ENCODE measurements around the gene ARL13B.
"Not testable (repeated sequence)": the region's sequence is repeated elsewhere in the genome, so short reads cannot be mapped to it uniquely, and the experiment has no call there.

ARL13B gene

DNA sequence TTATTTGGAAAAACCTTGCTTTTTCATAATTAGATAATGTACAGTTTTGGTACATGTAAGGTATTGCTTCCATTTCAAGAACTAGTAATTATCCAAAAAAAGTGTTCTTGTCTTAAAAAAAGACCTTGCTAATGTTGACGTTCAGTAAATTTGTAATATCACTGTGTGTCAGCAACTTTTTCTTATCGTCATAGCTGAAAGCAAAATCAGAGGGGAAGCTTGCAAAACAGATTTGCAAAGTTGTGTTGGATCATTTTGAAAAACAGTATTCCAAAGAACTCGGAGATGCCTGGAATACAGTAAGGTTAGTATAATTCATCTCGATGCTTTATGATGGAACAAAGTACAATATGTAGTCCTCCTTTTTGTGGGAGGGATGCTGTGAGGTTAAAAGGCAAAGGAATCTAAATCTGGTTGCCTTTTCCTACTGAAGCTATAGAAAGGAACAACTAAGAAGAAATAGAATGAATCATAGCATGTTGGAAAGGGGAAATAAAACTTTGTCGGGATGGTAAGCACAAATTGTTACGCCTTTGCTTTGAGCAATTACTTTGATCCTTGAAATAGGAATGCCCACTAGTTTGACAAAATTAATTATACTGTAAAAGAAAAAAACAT, 84.4 kb downstream of the ARL13B start:
- peak; percentile 68 for DNase-seq

DNA sequence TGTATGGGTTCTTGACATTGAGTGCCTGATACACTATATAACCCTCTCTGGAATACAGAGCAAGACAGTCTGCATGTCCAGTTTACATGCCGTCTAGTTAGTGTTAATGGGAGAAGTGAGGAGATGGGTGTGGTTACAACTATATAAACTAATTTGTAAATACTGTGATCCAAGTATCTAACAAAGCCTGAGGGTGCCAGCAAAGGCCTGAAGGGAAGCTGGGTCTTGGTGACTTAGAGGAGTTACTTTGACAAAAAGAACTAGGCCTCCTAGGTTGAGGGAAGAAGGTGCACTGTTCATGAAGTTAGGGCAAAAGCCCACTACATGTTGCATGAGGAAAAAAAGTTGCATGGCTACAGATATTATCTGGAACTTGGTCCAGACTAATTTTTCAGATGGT, 85.2 kb downstream of the ARL13B start:
- DNase-seq: no peak

DNA sequence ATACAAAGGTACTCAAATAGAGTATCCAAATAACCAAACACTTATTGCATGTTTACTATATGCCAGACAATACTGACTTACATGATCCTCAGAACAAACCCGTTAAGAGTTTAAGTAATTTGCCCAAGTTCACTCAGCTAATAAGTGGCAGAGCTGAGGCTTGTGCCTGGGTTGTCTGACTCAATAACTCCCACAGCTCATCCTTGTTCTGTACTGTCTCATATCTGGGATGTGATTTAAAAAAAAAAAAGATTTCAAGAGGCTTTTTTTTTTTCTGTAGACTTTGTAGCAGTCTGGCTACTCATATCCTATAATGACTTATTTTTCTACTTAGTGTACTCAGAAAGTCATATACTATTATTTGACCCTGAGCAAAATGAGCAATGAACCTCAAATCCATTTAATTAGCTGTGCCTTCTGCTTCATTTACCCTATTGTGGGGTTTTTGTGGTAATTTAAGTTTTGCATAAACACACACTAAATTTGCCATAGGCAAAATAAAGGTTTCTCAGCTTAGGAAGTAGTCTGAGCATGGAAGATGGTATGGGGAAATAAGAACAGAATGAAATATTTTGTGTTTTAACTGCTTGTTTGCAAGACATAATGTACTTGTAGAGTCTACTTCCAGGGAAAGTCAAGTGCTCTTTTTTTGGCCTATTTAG, 86.0 kb downstream of the ARL13B start:
- DNase-seq: peak; percentile 21

DNA sequence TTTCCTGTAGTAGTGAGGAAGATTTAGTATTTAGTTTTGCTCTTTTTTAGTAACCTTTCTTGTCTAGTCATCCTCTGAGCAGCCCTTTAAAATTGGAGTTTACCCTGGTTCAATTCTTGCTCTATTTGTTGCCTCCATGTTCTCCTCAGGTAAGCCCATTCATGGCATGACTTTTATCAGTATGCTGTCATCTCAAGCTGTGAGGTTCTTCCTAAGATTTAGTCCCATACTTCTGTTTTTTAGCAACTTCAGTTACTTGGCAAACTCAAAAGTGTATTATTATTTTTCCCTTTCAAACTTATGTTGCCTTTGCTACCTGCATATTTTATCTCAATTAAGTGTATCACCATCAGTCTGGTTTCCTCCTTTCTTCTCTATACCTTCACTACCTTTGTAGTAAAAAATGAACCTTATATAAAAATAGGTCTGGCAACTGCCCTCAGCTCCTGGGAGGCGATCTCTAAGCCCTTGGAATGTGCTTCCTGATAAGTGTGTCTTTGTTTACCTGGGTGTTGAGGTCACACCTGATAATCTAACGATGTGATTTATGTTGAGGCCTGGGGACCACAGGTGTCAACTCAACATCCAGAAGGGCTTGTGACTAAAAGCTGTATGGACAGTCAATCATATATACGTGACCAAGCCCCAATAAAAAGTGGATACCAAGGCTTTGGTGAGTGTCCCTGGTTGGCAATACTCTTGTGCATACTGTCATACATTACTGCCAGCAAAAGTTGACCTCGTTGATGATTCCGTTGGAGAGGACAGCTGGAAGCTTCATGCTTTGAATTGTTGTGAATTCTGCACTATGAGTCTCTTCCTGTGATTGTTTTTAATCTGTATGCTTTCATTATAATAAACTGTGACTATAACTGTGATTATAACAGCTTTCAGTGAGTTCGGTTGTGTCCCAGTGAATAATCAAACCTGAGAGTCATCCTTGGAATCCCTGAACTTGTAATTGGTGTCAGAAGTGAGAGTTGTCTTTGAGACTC, 86.8 kb downstream of the ARL13B start:
- DNase-seq: no peak

DNA sequence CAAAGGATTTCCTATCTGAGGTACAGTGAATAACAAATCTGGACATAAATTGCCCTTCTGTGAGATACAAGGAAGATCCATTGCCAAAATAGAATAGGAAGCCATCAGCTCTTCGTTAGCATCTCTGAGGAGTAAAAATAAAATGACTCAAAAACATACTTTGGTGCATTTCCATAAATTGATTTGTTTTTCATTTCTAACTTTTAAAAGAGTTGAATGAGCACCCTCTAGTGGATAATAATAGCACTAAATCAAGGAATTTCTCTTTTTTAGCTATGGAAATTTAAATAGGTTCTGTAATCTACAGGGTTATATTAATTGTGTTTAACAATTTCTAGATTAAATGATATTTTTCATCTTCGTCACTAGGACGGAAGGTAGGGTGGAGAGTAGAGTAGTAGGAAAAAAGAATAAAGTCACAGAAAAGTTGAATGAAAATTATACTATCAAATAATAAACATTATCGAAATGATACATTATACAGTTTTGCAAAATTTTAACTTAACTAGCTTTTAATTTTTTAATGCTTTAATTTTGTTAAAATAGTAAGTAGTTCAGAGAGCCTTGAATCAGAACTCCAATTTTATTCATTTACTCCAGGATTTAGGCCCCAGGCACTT, 89.3 kb downstream of the ARL13B start:
- peak; percentile 48 for DNase-seq

DNA sequence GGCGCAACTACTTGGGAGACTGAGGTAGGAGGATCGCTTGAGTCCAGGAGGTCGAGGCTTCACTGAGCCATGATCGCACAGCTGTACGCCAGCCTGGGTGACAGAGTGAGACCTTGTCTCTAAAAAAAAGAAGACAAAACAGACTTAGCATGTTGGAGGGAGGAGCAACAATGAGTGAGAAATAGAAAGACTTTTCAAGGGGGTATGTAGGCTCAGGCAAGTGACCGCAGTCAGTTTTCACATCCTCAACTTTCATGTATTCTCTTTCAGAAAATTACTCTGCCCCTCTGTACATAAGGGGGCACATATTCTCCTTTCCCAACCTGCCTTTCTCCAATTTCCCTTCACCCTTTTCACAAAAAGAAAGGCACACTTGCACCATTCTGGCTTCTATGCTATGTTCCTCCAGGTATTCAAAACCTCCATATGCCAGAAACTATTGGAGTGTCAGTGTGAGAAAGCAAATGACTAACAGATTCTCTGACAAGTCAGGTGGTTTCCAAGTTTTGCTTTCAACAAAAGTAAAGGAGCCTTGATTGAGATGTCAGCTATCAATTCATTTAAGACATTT, 90.5 kb downstream of the ARL13B start:
- no peak for DNase-seq

DNA sequence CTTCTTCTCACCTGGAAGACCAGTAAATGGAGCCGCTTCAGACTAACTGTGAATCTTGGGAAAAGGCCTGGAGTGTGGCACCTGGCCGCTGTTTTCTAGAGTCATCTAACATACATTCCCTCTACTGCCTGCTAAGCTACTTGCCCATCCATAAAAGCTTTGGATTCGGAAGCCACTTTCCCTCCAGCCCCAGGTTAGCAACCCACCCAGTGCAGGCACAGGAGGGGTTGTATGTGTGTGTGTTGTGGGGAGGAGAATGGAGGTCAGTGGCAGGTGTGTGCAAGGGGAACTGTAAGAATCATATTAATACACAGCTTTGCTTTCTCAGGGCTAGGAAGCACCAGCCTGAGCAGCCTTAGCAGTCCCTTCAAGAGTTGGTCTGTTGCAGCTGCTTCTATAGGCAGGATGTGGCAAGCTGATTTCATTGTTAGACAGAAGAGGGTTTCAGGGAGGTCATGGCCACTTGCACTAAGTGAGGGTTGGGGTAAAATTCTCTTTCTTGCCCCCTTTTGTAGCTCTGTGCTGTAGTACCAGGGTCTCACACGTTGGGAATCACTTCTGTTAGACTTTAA, 91.8 kb downstream of the ARL13B start:
- DNase-seq: no peak

DNA sequence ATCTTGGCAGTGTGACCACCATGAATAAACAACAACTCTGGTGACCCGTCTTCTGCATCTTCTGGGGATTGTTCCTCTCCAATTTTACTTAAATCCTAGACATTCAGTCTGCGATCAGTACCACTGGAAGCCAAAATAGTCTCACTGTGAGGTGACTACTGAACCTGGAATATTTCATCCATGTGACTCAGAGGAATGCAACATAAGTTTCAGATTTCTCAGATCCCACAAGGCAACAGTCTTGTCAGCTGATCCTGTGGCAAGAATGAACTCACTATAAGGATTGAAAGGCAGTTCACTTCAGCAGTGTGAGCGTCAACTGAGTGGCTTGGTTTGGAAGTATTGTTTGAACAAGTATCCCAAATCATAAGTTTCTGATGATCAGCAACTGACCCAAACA, 96.1 kb downstream of the ARL13B start:
- DNase-seq: no peak

DNA sequence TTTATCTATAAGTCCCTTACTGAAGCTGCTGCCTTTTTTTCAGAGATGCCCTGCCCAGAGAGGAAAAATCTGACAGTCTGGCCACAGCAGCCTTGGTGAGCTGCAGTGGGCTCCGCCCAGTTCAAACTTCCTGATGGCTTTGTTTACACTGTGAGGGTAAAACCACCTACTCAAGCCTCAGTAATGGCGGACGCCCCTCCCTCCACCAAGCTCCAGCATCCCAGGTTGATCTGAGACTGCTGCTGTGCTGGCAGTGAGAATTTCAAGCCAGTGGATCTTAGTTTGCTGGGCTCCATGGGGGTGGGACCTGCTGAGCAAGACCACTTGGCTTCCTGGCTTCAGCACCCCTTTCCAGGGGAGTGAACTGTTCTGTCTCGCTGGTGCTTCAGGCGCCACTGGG, 100.6 kb downstream of the ARL13B start:
- not testable (repeated sequence) for DNase-seq

DNA sequence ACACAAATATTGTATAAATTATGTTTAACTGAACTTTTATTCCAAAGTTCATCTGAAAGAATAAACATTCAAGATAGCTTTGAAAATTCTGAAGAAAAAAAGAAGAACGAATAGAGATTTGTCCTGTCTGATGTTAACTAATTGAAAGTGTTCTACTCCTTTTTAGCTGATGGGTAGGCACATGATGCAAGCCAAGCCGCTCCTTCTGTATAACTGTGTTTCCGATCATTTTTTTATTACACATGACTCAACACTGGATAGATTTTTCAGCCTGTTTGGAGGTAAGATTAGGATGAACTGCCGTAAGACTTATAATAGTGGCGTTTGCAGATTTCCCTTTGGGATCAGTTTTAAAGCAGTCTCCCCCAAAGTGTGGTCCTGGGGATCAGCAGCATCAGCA, 101.9 kb downstream of the ARL13B start:
- no peak for DNase-seq

DNA sequence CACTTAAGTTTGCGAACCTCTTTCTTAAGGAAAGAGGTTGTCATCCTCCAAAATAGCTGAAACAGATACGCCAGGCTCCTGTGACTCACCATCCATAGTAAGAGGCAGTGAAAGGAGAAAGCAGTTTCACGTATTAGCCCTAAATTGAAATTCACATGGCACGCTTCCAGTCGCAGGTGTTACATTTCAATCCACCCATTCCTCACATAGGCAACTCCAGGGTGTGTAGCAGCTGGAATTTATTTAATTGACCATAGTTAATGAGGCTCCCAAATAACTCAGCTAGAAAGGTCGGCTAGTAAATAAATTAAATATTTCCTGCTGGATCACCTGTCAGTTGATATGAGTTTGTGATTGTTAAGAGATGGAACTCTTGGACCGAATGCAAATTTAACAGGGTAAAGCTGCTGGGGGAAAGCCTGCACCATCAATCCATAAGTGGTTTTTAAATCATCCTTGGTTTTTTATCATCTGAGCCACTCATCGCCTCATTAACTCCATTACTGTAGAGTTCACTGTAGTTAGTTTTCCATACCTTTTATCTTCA, 102.5 kb downstream of the ARL13B start:
- DNase-seq: no peak

DNA sequence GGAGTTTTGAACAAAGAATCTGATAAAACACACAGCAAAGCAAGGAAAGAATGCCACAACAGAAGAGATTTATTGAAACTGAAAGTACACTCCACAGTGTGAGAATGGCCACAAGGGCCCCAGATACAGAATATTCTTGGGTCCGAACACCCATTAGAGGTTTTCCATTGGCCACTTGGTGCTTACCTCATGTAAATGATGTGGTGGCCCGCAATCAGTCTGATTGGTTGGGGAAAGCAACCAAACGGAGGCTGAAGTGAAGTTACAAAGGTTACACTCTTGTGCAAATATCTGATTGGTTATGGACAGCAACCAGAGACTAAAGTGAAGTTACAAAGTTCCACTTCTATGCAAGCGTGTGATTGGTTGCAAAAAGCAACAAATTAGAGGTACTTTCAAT, 103.3 kb downstream of the ARL13B start:
- DNase-seq: no peak

DNA sequence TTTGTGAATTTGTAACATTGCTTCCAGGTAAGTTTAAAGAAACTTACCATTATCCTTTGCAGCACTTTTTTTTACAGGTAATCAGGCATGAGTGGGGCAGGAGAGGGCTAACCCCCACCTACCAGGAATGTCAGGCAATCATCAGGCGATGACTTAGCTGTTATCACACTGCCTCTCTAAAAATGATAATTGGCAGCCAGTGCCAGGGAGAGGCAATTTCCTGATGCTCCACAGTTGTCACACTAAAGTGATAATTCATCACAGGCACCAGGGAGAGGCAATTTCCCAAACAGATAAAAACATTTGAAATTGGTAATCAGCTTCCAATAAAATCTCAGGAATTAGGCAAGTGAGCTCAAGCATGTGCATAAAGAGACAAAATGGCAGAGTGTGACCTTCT, 109.2 kb downstream of the ARL13B start:
- DNase-seq: no peak

DNA sequence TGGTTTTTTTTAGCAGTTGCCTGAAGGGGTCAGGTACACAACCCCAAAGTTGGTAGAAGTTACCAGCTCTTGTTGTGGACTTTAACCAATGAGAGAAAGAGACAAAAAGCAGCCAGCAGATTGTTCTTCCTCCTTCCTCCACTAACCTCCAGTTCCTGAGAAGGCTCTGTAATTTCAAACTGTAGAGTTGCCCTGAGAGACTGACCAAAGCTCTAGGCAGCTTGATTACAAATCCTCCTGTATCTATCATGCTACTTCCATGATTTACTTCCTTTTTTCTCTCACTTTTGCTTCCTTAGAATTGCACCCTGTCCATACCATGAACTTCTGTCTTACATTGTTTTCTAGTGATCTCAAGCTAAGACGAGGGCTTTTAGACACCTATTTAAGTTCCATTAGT, 112.1 kb downstream of the ARL13B start:
- peak; percentile 49 for DNase-seq

DNA sequence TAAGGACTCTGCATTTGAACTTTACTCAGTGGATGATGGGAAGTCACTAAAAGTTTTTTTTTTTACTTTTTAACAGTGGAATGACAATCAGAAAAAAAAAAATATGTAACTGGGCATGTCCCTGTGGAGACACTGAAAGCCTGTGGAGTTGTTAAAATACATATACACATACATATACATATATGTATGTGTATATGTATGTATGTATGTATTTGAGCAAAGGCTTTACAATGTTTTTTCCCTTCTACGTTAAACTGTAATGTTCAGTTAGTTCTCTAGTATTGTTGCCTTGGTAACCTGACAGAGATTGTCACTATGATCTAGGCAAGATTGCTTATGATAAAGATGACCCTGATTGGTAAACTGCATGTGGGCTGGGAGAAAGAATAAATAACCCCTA, 113.2 kb downstream of the ARL13B start:
- DNase-seq: no peak

DNA sequence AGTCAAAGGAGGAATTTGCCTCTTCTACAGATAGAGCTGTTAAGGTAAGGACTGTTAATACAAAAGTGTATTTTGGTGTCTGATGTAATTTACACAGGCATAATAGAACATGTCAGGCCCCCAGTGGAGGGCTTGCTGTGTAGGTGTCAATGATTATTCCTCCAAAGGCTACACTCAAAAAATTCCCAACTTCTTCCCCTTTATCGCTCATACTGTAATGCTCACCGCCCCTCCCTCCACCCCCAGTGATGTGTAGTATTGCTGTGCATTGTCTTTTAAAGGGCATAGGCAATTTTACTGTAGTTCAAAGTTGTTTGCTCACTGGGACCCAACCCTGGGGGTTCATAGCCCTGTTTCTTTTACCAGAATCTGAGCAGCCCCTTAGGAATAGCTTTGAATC, 115.2 kb downstream of the ARL13B start:
- DNase-seq: peak; percentile 37

DNA sequence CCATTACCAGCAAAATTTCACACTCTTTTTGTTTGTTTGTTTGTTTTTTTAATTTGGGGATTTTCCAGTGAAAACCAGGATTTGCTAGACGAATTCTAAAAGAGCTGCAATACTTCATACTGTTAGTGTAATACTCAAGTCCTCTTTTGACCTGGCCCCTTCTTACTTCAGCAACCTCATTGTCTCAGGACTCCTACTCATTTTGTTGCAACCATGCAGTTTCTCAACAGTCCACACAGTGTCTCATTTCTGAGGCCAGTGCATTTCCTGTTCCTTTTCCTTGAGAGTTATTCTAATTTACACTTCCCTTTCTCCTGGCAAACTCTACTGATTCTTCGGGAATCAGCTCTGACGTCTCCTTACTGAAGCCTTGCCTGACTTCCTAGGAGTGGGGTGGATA, 118.5 kb downstream of the ARL13B start:
- peak; percentile 87 for DNase-seq

DNA sequence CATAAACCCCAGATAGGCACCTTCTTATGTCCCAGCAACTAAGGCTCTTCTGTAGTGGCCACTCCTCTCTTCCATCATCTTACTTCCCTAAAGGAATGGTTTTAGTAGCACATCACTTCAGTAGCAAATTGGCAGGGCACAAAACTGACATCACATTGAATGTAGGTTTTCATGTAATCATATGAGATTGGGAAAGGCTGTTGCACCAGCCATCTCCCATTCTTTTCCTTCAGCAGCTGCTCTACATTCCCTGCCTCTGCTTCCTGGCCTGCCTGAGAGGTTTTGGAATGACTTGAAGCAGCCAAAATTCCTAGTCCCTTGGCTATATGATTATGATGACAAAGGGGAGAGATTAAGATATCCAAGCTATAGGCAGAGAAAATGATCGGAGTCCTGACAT, 119.4 kb downstream of the ARL13B start:
- peak; percentile 9 for DNase-seq

DNA sequence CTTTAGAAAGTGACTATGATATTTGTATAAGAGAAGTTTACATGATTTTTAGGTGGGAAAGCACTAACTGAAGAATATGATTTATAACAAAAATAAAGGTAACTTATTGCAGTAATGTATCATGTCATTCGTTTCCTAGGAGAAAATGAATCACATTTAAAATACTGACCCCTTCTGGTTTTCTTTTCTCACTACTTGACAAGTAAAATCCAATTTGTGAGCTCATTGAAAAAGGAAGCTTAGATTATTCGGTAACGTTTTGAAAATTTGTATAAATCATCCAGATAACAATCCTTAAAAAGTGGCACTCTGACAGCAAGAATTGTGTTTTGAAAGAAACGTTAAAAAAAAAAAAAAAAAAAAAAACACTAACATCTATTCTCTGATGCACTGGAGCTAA, 121.9 kb downstream of the ARL13B start:
- DNase-seq: peak; percentile 20

Measured in suppressor macrophage treated with lipopolysaccharide for 4 hours (primary cell).